HG03469 (cell line): Measurements from ENCODE around the gene SRGAP2B.
A peak's percentile ranks its signal among the peaks of the same experiment; 100 is the strongest.
"Not testable (repeated sequence)": the region's sequence is repeated elsewhere in the genome, so short reads cannot be mapped to it uniquely, and the experiment has no call there.

Experiments used
- ATAC-seq: cut with Tn5 transposase; IDR thresholded peaks from one replicate; pipeline ENCODE4 v1.9.1; 2021; ENCODE audit warnings: mild to moderate bottlenecking, moderate library complexity, moderate number of reproducible peaks; ENCODE audit not compliant: unreplicated experiment

SRGAP2B gene

DNA sequence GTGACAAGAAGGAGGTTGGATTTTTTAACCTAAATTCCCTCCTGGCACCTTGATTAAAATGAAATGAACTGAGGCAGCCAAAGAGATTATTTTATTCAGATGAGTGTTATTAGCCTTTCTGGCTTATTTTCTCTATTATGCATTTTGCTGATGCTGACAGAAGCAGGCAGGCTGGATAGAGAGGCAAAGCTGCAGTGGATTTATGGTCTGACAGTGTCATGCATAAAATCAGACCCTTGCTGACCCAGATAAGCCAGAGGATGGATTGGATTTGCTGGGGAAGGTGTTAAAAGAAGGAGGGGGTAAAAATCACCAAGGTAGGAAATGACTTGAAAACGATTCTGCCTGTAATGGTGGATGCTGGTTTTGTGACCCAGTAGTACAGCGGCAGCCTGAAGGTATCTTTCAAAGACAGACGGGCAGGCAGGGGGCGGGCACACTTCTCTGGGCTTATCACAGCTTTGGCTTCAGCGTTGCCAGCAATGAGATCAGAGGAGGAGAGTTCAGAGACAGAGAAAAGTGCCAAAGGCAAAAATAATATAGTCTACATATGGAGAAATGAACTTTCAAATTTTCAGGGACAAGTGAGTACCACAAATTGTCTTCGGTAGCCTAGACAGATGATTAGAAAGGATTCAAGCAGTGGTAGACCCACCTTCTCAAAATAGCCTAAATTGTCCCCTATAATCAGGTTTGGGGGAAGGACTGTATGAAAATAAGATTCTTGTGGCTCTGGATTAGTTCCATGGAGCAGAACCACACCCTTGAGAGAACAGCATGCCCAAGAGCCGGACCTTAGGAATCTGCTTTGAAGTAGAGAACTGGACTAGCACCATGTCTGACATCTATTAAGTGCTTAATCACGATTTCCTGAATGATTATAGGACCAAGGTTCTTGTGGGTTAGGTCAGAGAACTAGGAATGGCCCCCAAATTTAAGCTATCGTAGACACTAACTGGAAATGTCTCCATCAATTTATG, 133.2 kb downstream of the SRGAP2B start:
- ATAC-seq = not testable (repeated sequence)

DNA sequence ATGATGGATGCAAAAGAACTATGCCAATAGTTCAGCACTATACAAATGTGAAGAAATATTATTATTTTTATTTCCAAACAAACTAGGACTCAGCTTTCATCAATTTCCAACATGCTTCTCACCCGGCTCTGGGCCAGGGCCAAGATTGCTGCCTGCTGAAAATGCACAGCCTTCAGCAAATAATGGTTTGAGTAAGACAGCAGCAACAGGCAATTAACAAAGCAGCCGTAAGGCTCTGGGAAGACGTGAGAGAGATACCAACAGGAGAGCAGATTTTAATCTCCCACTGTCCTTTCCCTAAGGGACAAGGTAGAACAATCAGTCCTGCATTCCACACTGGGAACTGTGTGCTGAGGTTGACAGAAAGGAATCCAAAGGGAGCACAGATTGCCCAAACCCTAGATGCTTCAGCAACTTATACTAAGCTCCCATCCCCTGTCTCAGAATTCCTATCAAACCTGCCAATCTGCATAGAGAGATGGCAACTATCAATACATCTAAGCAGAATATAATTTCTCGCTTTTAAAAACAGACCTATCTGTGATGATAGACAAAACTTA, 134.1 kb downstream of the SRGAP2B start:
- ATAC-seq = not testable (repeated sequence)

DNA sequence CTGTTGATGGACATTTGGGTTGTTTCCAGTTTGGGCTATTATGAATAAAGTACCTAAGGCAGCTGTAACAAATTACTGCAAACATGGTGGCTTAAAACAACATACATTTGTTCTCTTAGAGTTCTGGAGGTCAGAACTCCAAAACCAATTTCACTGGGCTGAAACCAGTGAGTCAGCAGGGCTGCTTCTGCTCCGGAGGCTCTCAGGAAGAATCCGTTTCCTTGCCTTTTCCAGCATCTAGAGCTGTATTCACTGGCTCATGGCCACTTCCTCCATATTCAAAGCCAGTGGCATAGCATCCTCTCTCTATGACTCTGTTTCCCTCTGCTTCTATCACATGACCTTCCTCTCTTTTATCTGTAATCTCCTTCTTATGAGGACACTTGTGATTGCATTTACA, 146.7 kb downstream of the SRGAP2B start:
- ATAC-seq = not testable (repeated sequence)

DNA sequence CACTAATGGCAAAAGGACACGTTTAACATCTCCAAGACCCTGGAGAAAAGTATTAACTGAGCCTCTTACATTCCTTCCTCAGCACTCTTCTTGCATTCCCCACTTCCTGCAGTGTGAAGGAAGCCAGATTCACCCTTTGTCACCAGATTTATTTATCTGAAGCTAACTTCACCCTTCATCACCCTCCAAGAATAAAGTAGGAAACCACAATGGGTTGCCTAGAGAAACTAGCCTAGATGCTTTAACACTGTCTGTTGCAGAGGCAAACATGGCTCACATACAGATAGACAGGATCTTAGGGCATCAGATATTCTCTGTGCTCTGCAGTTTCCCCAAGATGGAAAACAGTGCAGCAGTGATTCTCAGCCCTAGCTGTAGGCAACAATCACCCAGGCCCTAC, 147.6 kb downstream of the SRGAP2B start:
- ATAC-seq = not testable (repeated sequence)

DNA sequence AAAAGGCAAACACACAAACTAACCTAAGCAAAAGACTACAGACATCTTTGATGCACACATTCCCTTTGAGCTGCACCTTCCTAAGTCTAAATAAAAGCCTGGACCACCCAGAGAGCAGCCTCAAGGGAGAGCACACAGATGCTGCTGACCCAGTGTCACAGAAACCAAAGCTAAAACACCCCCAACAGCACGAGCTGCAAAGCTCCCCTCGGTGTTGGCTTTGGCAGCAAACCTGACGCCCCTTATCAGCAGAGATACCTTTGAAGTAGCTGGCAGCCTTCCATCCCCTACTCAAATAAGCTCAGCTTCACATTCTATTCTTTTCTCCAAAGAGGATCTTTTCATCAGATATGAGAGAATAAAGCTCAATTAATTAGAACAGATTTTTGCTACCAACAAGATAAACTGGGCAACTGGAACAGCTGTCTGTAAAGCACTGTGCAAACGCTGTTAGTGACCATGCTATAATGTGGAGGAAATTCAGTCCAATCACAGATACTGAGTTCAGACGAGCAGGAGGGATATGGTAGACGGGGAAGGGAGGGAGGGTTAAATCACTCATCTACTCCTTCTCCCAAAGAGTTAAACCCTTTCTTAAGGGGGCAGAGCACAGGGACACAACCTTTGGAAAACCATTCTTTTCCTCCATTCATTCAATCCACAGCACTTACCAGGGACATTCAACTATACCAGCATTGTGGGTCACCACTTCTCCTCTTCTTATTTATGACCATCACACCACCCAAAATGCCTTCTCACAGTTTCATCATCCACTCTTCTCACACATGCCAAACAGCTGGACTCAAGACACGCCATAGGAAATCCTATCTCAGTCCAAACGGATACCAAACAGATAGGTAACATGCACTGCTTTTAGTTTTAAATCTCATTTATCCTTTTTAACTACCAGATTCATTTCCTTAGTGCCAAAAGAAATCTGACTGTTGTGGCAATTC, 148.3 kb downstream of the SRGAP2B start:
- ATAC-seq = not testable (repeated sequence)

DNA sequence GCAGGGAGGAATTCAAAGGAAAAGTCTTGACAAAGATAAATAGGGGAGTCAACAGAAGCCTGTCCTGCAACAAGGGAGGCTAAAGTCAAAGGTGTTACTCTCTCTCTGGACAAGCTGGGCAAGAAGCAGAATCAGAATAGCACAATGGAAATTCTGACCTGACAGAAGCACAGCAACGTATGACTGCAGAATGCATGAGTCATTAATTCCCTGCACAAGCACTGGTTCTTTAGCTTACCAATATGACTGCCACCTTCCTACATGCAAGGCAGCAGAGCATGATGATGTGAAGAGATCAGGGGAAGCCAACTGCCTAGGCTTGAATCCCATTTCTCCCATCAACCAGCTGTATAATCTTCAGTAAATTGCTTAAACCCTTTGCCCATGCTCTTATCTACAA, 153.4 kb downstream of the SRGAP2B start:
- peak; percentile 59 for ATAC-seq

DNA sequence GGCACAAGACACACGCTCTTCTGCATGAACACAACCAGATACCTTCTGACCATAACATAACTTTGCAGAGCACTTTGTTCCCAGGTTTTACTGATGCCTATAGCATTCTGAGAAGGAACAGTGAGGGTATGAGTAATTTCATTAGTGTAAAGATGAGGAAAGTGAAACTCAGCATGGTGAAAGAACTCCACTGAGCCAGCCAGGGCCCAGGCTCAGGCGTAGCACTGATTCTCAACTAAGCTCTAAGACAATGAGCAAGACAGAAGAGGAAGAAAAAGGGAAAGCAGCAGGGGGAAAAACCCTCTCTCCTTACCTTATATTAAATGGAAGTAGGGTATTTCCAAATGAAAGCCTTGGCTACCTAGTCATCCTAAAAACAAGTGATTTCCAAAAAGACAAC, 155.1 kb downstream of the SRGAP2B start:
- peak; percentile 49 for ATAC-seq

DNA sequence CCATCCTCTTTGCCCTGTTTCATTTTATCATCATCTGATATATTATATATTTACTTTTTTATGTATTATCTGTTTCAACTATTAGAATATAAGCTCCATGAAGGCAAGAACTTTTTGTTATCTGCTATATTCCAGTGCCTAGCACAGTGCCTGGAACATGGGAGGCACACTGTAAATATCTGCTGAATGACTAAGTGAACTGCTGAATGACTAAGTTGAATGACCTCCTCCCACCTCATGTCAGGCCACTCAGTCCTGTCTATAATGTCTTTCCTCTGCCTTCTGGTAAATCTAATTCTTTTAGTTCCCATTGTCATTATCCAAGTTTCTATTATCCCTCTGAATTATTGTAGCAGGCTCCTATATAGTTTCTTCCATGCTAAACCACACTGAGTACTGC, 156.5 kb downstream of the SRGAP2B start:
- ATAC-seq = not testable (repeated sequence)

DNA sequence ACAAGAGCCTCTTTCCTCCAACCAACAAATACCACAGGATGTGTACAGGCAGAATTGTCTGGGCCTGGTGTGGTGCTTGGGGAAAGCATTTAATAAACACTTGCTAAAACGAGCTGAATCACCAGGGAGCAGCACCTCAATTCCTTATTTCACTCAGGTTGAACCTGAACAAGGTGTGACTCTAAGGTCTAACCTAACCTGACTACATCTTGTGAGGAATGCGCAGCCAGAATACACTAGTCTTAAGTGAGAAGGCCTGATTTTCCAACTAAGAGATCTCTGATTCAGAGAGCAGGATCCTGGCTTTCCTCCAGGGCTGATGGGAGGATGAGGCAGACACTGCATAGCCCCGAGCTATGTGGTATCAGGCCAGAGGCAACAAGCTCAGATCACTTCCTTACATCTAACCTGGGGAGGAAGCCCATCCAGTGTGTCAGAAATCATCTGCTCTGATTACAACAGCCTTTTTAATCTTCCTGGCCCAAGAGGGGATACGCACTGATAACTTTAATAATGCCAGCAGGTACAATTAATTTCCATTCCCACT, 158.9 kb downstream of the SRGAP2B start:
- ATAC-seq = not testable (repeated sequence)

DNA sequence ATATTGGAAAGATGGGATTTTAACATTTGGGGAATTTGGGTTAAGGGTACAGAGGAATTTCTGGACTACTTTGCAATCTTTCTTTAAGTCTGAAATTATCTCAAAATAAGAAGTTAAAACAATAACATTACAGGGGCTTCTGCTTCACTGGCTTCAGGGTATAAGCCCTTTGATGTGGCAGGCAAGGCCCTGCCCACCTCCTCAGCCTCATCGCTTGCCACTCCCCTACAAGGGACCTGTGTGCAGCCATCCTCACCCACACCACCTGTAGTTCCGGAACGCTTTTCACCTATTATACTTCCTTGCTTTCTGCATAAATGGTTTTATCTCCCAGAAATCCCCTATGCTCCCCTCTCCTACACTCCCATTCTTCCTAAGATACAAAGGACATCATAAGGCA, 159.8 kb downstream of the SRGAP2B start:
- ATAC-seq = not testable (repeated sequence)

DNA sequence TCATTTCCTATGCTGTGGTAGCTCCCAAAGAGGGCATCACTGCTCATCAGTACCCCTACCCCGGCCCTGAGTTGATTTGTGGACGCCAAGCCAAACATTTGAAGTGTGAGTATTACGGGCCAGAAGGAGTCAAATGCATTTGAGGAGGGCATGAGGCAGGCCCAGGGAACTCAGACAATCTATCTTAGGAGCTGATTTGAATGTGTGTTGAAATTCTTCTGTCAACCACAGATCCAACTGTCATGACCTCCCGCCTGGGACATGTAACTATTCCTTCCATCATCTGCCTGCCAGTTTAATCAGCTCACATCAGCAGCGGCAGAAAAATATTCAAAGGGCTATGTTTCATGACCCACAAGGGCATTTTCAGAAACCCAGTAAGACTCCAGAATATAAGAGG, 162.1 kb downstream of the SRGAP2B start:
- not testable (repeated sequence) for ATAC-seq

DNA sequence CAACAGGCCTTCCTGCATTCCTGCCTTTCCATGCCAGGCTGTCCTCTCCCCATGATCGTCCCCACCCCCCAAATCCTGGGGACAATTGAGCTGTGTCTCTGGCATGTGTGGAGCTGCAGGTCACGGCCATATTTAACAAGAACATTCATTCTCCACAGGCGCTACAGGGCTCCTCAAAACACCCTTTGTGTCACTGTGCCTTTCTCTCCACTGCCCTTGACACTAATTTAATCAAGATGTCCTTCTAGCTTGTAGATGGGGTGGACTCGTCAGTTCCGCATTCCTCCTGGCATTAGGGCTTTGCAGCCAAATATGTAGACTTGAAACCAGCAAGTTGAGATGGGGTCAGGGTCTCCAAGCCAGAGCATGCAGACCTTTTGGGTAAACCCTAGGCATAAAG, 163.0 kb downstream of the SRGAP2B start:
- ATAC-seq = not testable (repeated sequence)

DNA sequence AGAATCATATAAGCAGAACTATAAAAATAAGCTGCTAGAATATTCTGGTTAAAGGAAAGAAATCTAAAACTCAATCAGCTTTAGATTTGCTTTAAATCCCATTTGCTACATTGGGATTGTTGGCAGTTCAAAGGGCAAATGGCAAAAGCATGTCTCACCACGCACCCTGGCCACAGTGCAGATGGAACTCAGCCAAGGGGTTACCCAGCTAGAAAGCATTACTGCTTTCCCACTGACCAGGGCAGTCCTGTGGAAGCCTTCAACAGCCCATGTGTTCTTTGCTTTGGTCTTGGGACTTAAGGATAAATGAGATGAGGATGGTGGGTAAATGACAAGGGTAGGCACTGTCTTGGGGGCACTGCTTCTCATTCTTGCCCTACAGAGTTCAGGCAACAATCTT, 163.6 kb downstream of the SRGAP2B start:
- not testable (repeated sequence) for ATAC-seq

DNA sequence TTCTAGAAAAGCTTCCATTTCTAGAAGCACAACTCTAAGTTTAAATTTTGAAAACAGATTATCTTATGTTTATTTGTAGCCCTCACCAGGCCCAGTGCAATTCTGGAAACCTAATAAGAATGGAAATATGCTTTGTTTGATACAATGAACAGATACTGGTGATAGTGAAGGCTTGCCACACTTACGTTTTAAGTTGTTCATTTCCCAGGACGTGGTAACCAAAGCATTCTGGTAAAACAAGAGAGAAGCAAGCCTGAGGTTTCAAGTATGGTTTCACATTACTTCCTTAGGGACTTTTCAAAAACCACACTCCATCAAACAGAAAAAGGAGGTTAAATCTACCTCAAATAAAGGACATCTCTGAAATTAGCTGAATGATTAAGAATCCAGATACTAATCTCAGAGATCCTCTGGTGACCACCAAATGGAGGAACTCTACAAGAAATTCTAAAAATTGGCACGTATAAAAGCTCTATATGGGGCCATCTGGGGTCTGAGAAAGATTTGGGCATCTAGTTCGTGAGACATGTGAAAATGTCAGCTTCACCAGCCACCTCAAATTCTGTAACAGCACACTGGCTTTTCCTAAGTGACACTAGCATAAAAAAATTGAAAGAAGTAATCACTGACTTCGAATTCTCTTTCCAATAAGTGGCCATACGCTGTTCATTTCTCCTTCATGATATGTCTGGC, 164.9 kb downstream of the SRGAP2B start:
- not testable (repeated sequence) for ATAC-seq

DNA sequence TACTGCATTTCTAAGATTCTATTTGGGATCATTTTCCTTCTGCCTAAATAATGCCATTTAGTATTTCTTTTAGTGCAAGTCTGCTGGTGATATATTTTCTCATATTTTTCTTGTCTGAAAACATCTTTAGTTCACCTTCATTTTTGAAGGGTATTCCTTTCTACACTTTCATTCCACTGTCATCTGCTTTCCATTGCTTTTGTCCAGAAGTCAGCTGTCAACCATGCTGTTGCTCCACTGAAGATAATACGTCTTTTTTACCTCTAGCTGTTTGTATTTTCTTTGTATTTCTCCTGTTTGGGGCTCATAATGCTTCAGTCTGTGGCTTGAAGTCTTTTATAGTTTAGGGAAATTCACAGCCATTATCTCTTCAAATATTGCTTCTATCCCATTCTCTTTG, 167.8 kb downstream of the SRGAP2B start:
- not testable (repeated sequence) for ATAC-seq

DNA sequence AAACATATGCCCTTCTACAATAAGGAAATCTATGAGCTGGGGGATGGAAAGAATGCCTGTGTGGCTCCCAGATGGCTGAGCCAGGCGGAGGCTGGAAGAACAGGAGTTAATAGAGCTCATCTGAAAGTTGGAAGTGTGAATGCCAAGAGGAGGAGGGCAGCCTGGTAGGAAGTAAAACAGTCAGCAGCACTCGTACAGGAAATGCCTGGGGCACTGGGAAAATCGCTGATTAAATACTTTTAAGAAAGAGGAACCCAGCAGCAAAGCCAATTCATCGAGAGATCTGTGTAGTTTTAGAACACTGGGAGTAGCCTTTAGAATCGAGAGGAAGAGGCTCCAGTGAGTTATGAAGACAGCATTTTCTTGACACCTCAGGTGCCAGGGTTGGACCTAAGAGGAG, 171.5 kb downstream of the SRGAP2B start:
- not testable (repeated sequence) for ATAC-seq

DNA sequence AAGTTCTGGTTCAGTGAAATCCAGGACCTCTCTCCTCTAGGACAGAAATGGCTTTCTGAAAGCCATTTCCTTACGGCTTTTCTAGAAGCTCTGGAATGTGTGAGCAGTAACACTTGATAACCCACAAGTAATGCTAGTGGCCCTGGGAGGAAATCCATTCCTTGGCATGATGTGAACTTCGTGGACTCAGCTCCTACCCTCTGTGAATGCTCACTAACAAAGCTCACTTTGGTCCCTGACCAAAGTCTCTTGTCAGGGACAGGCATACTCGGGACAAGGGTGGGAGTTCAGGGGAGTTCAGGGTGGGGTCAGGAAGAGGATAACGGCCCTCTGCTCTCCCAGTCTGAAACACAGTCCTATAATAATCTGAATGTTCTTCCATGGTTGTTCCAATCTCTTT, 172.3 kb downstream of the SRGAP2B start:
- ATAC-seq = not testable (repeated sequence)

DNA sequence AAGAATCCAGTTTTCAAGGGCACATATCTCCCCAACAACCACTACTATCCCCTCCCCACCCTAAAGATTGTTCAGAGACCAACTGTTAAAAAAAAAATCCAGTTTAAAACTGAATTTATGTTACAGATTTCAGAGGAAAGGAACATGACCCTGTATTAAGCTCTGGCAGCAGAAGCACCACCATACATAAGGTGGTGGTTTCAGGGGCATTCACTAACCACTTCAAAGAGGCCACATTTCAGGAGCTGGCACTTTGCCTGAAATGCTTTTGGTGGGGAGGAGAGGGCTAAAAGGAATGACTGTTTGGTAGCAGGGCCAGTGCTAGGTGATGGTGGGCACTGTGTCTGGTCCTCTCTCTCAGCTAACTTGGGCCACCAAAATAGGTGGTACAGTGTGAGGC, 176.0 kb downstream of the SRGAP2B start:
- not testable (repeated sequence) for ATAC-seq

DNA sequence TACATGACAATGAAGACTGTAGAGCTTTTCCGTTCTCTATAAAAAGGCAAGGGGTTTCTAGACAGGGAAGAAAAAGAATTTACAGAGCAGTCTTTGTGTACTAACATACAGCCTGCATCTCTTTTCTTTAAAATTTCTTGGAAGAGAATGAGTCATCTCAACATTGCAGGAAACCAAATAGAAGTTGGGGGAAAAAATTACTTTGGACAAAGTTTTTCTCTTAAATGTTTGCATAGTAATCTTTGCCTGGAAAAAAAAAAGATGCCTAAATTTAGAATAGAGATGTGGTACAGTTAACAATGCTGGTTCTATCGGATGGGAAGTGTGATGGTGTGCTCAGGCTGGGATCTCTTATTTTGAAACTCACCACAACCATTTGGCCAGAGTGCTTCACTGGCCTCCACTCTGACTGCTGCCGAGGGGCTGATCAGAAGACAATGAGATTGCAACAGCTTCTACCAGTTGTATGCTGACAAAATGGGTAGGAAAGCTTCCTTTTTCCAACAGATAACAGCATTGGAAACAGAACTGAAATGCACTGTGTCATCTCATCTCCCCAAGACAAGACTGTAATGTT, 177.0 kb downstream of the SRGAP2B start:
- ATAC-seq = not testable (repeated sequence)
